K562 (cell line): ENCODE measurements around the gene GPSM3. TPM values are rescaled to one million over a fixed set of nuclear protein-coding genes. Genes with fewer than 3 reads are reported as not detected.

Source experiments
- AFF4 ChIP-seq: sonication (generic); formaldehyde crosslinking; IDR thresholded peaks from 2 replicates; pipeline ENCODE4 v1.8.0; 2023; ENCODE audit warnings: mild to moderate bottlenecking, missing genetic modification reagents
- CBX1 ChIP-seq: sonication (generic); IDR thresholded peaks from 2 replicates; pipeline ENCODE4 v1.6.1; 2016; ENCODE audit warnings: antibody characterized with exemption, low read depth, mild to moderate bottlenecking
- CUX1 ChIP-seq: fragments of 200-800 bp; sonication (Bioruptor generic); IDR thresholded peaks from 2 replicates; pipeline ENCODE4 v1.6.1; 2016; ENCODE audit warnings: missing genetic modification characterization, missing compliant biosample characterization
- ELF2 ChIP-seq: fragments of 250-450 bp; sonication (Bioruptor Pico); IDR thresholded peaks from 2 replicates; pipeline ENCODE4 v1.5.0; 2021; ENCODE audit warnings: mild to moderate bottlenecking
- EZH2 ChIP-seq: IDR thresholded peaks from 2 replicates; pipeline ENCODE4 v1.6.1; 2012; ENCODE audit warnings: low read depth, mild to moderate bottlenecking, inconsistent platforms, low read length, borderline replicate concordance
- FOXA3 ChIP-seq, 2 experiments: fragments of 450-650 bp in 1 of 2; sonication (generic) in 1 of 2; formaldehyde crosslinking; IDR thresholded peaks in 1 of 2; conservative IDR thresholded peaks in 1 of 2; 2 replicates each; pipeline versions ENCODE4 v1.4.0 to v1.8.0; 2020 to 2022; ENCODE audit warnings: mild to moderate bottlenecking in 2 of 2, missing genetic modification reagents in 1 of 2
- FOXJ3 ChIP-seq: sonication (generic); formaldehyde crosslinking; IDR thresholded peaks from 2 replicates; pipeline ENCODE4 v1.4.0; 2020; ENCODE audit warnings: mild to moderate bottlenecking, missing genetic modification reagents
- HMGN3 ChIP-seq: IDR thresholded peaks from 2 replicates; pipeline ENCODE4 v1.6.1; 2011; ENCODE audit warnings: borderline replicate concordance, low read depth, mild to moderate bottlenecking, mixed read lengths, low read length; ENCODE audit not compliant: insufficient read length; ENCODE audit errors: extremely low read depth
- HNRNPLL ChIP-seq: fragments of 200-400 bp; formaldehyde crosslinking; IDR thresholded peaks from 2 replicates; pipeline ENCODE4 v1.6.1; 2017; ENCODE audit warnings: low read length, low read depth, mild to moderate bottlenecking; ENCODE audit not compliant: poor library complexity, severe bottlenecking
- MED1 ChIP-seq: sonication (generic); formaldehyde crosslinking; IDR thresholded peaks from 2 replicates; pipeline ENCODE4 v1.8.1; 2023; ENCODE audit warnings: missing genetic modification reagents, borderline replicate concordance
- NR2C2 ChIP-seq, 2 experiments: fragments of 200-800 bp in 1 of 2; sonication (Bioruptor generic) in 1 of 2; sonication (generic) in 1 of 2; formaldehyde crosslinking in 1 of 2; IDR thresholded peaks; 2 replicates each; pipeline versions ENCODE4 v1.6.1 to v1.8.0; 2016 to 2022; ENCODE audit warnings: mild to moderate bottlenecking in 1 of 2, missing compliant biosample characterization in 1 of 2, missing genetic modification characterization in 1 of 2, missing genetic modification reagents in 1 of 2
- PHF8 ChIP-seq: fragments of 200-600 bp; sonication (generic); IDR thresholded peaks from 2 replicates; pipeline ENCODE4 v1.6.1; 2012; ENCODE audit warnings: mixed run types, mild to moderate bottlenecking, inconsistent platforms, low read length, moderate library complexity, borderline replicate concordance
- POLR2A ChIP-seq: fragments of 450-650 bp; conservative IDR thresholded peaks from 2 replicates; pipeline ENCODE4 v1.6.1; 2016
- RBM39 ChIP-seq: fragments of 200-400 bp; formaldehyde crosslinking; optimal IDR thresholded peaks from 2 replicates; pipeline ENCODE3; 2018; ENCODE audit warnings: low read depth, low read length
- SMARCC2 ChIP-seq: fragments of 450-650 bp; IDR thresholded peaks from 2 replicates; pipeline ENCODE4 v1.6.1; 2017; ENCODE audit warnings: antibody characterized with exemption, moderate library complexity, mild to moderate bottlenecking, low read depth
- ZNF253 ChIP-seq: fragments of 250-450 bp; sonication (Bioruptor Pico); conservative IDR thresholded peaks from 2 replicates; pipeline ENCODE4 v1.6.1; 2021; ENCODE audit warnings: mild to moderate bottlenecking
- ZNF512 ChIP-seq: IDR thresholded peaks from 2 replicates; pipeline ENCODE4 v1.6.1; 2016; ENCODE audit warnings: missing genetic modification characterization, missing compliant biosample characterization
- ZZZ3 ChIP-seq: fragments of 450-650 bp; IDR thresholded peaks from 2 replicates; pipeline ENCODE4 v1.6.1; 2016; ENCODE audit warnings: antibody characterized with exemption, mild to moderate bottlenecking, moderate library complexity
- polyA plus RNA-seq, 8 experiments: library from polyadenylated mRNA; depleted of rRNA in 4 of 8; stranded (reverse) in 5 of 8; unstranded in 3 of 8; fragments of >200 nt; fragmentation: Nextera tagmentation in 2 of 8; fragmentation: Illumina TruSeq in 1 of 8; extraction: Ambion mirVana in 2 of 8; extraction: Trizol in 1 of 8; gene quantifications; 2 replicates each; pipeline versions ENCODE4 v1.2.1 to v1.2.3, GENCODE V29; 2011 to 2014; ENCODE audit warnings: inconsistent platforms in 1 of 8, missing spikeins in 1 of 8
- total RNA-seq, 7 experiments: library from RNA; depleted of rRNA in 6 of 7; stranded (reverse); fragments of >200 nt in 6 of 7; fragmentation: Illumina TruSeq in 2 of 7; extraction: Trizol in 2 of 7; gene quantifications; 2 replicates each; pipeline versions ENCODE4 v1.2.1 to v1.2.3, GENCODE V29; 2011 to 2021; ENCODE audit warnings: low replicate concordance in 1 of 7

GPSM3 gene
- total and polyA plus RNA-seq, 9 of the 15 experiments (the other 6 are each of a cell fraction or from before 2014, with no cell fraction given) = 5.3 to 42.6 (median 24.4) TPM

GRCh38 chr6:32168350-32168749 is 24.1 kb downstream of the GPSM3 start (continued):
- no peak for TF ChIP-seq CBX1
- TF ChIP-seq FOXJ3 = no peak
- peak; percentile 31 for TF ChIP-seq HNRNPLL
- no peak for TF ChIP-seq ZZZ3
- no peak for TF ChIP-seq AFF4
- TF ChIP-seq ZNF512 = no peak
- no peak for TF ChIP-seq PHF8
- TF ChIP-seq NR2C2 (CRISPR knock-in tag; IDR thresholded peaks at IDR 0.05) = no peak
- TF ChIP-seq NR2C2 (tag; IDR thresholded peaks at IDR 0.05) = no peak
- TF ChIP-seq MED1 = no peak
- TF ChIP-seq EZH2 = no peak
- no peak for TF ChIP-seq RBM39
- TF ChIP-seq HMGN3 = no peak
- TF ChIP-seq ELF2 (CRISPR knock-in tag) = 0 out of 2 replicates have a peak, but pooled peaks have one; percentile 29
- TF ChIP-seq ZNF253 = no peak
- TF ChIP-seq SMARCC2 = no peak
- TF ChIP-seq FOXA3 (CRISPR knock-in tag; conservative IDR thresholded peaks at IDR 0.05 in 1 of 2, IDR thresholded peaks at IDR 0.05 in 1 of 2) = no peak
- no peak for TF ChIP-seq CUX1
- peak; percentile 56; the same call in 1 of the 2 replicates for TF ChIP-seq POLR2A
